GM19395 (cell line): ENCODE measurements around the gene INMT.
A peak's percentile ranks its signal among the peaks of the same experiment; 100 is the strongest.

ENCODE experiments used
- ATAC-seq: cut with Tn5 transposase; IDR thresholded peaks from one replicate; pipeline ENCODE4 v1.9.1; 2021; ENCODE audit warnings: mild to moderate bottlenecking, moderate library complexity; ENCODE audit not compliant: unreplicated experiment

Gene INMT

GRCh38 chr7:30750683-30751650 lies 968 bp upstream of the INMT start:
- ATAC-seq: no peak

- ATAC-seq: no peak
Measured at GRCh38 chr7:30752484-30752883, 549 bp downstream of the INMT start.

GRCh38 chr7:30752979-30753378 lies 1.0 kb downstream of the INMT start:
- ATAC-seq: no peak

GRCh38 chr7:30754315-30754877 lies 2.5 kb downstream of the INMT start:
- no peak for ATAC-seq

- ATAC-seq: no peak
Measured at GRCh38 chr7:30755384-30756154, 3.6 kb downstream of the INMT start.

- no peak for ATAC-seq
Measured at GRCh38 chr7:30757342-30757692, 5.4 kb downstream of the INMT start.

GRCh38 chr7:30760514-30761213 lies 8.7 kb downstream of the INMT start:
- ATAC-seq: no peak

GRCh38 chr7:30761214-30762156 lies 9.6 kb downstream of the INMT start:
- no peak for ATAC-seq

GRCh38 chr7:30764030-30764975 lies 12.4 kb downstream of the INMT start:
- peak; percentile 98 for ATAC-seq

- no peak for ATAC-seq
Measured at GRCh38 chr7:30765408-30765807, 13.5 kb downstream of the INMT start.

- ATAC-seq: peak; percentile 3
Measured at GRCh38 chr7:30770845-30771173, 18.9 kb downstream of the INMT start.

GRCh38 chr7:30771174-30771879 lies 19.4 kb downstream of the INMT start, which contains the start of gene MINDY4:
MINDY4 (plus strand) TSS chr7:30771417; CDS start chr7:30771494, 77 bp downstream.
- peak; percentile 87 for ATAC-seq

GRCh38 chr7:30771880-30772425 lies 20.0 kb downstream of the INMT start:
- ATAC-seq: peak; percentile 29

GRCh38 chr7:30772984-30773383 lies 21.0 kb downstream of the INMT start:
- ATAC-seq: no peak

GRCh38 chr7:30775992-30776391 lies 24.1 kb downstream of the INMT start:
- ATAC-seq: no peak

GRCh38 chr7:30776971-30777370 lies 25.0 kb downstream of the INMT start:
- ATAC-seq: no peak

- ATAC-seq: no peak
Measured at GRCh38 chr7:30778255-30779025, 26.5 kb downstream of the INMT start.
